A673 (cell line): ENCODE results near the gene SLX4IP. TPM values are rescaled to one million over a fixed set of nuclear protein-coding genes. Genes with fewer than 3 reads are reported as not detected.

ENCODE experiments used
- BruUV-seq: library from RNA; stranded (reverse); fragments of 400-500 nt; replicated peaks from 2 replicates; lab custom pipeline; 2021; lab: Mats Ljungman, UMichigan
- CTCF ChIA-PET: fragments of 300-600 bp; sonication (Branson Sonifier 250); formaldehyde crosslinking; loops from one replicate; lab custom pipeline; 2022; ENCODE audit warnings: antibody characterized with exemption; lab: Charles Lee
- POLR2A ChIA-PET: fragments of 300-600 bp; sonication (Branson Sonifier 250); formaldehyde crosslinking; loops from one replicate; lab custom pipeline; 2022; ENCODE audit warnings: antibody characterized with exemption; ENCODE audit not compliant: low non-redundant PET; lab: Charles Lee
- DNase-seq: peaks from one replicate; pipeline ENCODE4 v3.0.0-alpha.2; 2015; ENCODE audit warnings: low spot score
- H3K27ac ChIP-seq: fragments of 200-600 bp; sonication (generic); 2 replicates; pipeline ENCODE4 v1.5.1; 2016; ENCODE audit warnings: mixed run types, low read depth, mild to moderate bottlenecking, mixed read lengths, antibody characterized with exemption, low read length; ENCODE audit not compliant: poor library complexity, severe bottlenecking
- H3K27me3 ChIP-seq: fragments of 200-600 bp; sonication (generic); replicated peaks from 2 replicates; pipeline ENCODE4 v1.6.1; 2017; ENCODE audit warnings: mixed run types, low read depth, mild to moderate bottlenecking, mixed read lengths, antibody characterized with exemption, low read length; ENCODE audit not compliant: insufficient read depth, poor library complexity
- H3K36me3 ChIP-seq: fragments of 200-600 bp; sonication (generic); 2 replicates; pipeline ENCODE4 v1.6.1; 2016; ENCODE audit warnings: mixed run types, mild to moderate bottlenecking, mixed read lengths, antibody characterized with exemption, low read length; ENCODE audit not compliant: insufficient read depth, poor library complexity, severe bottlenecking
- H3K4me1 ChIP-seq: fragments of 200-600 bp; sonication (generic); 2 replicates; pipeline ENCODE4 v1.6.1; 2017; ENCODE audit warnings: mixed run types, mild to moderate bottlenecking, mixed read lengths, antibody characterized with exemption, low read length; ENCODE audit not compliant: insufficient read depth, poor library complexity, severe bottlenecking
- H3K4me3 ChIP-seq: fragments of 200-600 bp; sonication (generic); 2 replicates; pipeline ENCODE4 v1.5.1; 2016; ENCODE audit warnings: low read depth, mixed run types, mild to moderate bottlenecking, mixed read lengths, low read length; ENCODE audit not compliant: poor library complexity, severe bottlenecking
- H3K9me3 ChIP-seq: fragments of 200-600 bp; sonication (generic); 2 replicates; pipeline ENCODE4 v1.6.1; 2016; ENCODE audit warnings: mixed run types, low read depth, mild to moderate bottlenecking, mixed read lengths, antibody characterized with exemption, low read length; ENCODE audit not compliant: poor library complexity, severe bottlenecking
- EZH2 ChIP-seq: fragments of 200-600 bp; sonication (generic); IDR thresholded peaks from 2 replicates; pipeline ENCODE4 v1.6.1; 2017; ENCODE audit warnings: borderline replicate concordance, low read depth, mild to moderate bottlenecking, mixed read lengths, antibody characterized with exemption, low read length; ENCODE audit not compliant: poor library complexity, severe bottlenecking
- intact Hi-C: fragments of 100-400 bp; cut with micrococcal nuclease; formaldehyde crosslinking; loops from one replicate; pipeline ENCODE4 v1.10.0; 2022; ENCODE audit not compliant: unreplicated experiment
- total RNA-seq: library from RNA; stranded (reverse); gene quantifications from 2 replicates; pipeline ENCODE4 v1.2.3, GENCODE V29; 2021
- TF ChIP-seq, protein P1 (sequence below): fragments of 300-800, 200-600 bp; sonication (generic); conservative IDR thresholded peaks from 2 replicates; pipeline ENCODE4 v1.5.1; 2017; ENCODE audit warnings: low read depth, mild to moderate bottlenecking, antibody characterized with exemption, low read length, moderate library complexity, mixed read lengths

SLX4IP gene
- total RNA-seq, 1 experiment from 2014 or later, result 9.8 TPM

DNA sequence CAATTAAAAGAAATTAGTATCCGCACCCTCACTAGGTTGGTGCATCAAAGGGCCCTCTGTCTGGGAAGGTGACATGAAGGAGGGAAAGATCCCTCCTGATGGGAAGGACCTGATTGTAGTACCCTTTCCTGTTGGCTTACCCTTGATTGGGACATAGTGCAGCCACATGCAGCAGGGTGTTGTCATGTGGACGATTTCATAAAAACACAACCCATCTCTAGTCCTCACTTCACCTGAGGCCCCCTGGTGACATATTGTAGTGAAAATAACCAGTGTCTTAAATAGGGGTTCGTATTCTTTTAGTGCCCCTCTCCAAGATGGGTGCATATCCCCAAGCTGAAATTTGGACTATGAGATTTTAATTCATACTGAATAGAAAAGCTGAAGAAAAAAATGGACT lies 97.3 kb downstream of the SLX4IP start:
- ChIA-PET CTCF (no interaction called here), POLR2A (no interaction called here)
- no peak for DNase-seq
- H3K9me3 ChIP-seq, result no peaks in the 10 kb centered on the region
- H3K36me3 ChIP-seq, result no peaks in the 10 kb centered on the region
- no TSS peak for BruUV-seq
- peaks cover 11% of the 10 kb centered on the region for H3K4me1 ChIP-seq
- H3K4me3 ChIP-seq, result no peak overlapping the region
- no peak for TF ChIP-seq EZH2
- TF ChIP-seq, protein P1, sequence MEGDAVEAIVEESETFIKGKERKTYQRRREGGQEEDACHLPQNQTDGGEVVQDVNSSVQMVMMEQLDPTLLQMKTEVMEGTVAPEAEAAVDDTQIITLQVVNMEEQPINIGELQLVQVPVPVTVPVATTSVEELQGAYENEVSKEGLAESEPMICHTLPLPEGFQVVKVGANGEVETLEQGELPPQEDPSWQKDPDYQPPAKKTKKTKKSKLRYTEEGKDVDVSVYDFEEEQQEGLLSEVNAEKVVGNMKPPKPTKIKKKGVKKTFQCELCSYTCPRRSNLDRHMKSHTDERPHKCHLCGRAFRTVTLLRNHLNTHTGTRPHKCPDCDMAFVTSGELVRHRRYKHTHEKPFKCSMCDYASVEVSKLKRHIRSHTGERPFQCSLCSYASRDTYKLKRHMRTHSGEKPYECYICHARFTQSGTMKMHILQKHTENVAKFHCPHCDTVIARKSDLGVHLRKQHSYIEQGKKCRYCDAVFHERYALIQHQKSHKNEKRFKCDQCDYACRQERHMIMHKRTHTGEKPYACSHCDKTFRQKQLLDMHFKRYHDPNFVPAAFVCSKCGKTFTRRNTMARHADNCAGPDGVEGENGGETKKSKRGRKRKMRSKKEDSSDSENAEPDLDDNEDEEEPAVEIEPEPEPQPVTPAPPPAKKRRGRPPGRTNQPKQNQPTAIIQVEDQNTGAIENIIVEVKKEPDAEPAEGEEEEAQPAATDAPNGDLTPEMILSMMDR, result no peak
- H3K27ac ChIP-seq, result no peak overlapping the region
- no peaks in the 10 kb centered on the region for H3K27me3 ChIP-seq
- intact Hi-C loops, result loop anchor here (10.0 kb wide), 1 partner anchor 438 kb away; no protein-coding TSS in a partner anchor

DNA sequence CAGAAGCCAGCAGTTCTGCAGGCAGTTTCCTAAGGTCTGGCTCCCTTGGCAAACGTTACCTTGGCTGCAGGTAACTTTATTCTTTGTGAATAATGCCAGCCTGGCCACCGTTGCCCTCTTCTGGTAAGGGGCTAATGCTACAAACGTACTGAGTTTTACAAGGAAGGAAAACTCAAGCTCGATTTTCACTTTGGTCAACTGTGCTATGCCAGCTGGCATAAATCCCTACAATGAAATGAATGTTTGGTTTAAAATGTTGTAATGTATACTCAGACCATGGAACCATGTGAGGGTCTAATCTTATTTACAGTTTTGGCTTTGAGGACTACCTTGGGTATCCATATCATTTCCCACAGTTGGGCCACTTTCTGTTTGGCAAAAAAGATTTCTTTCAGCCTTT lies 101.4 kb downstream of the SLX4IP start:
- H3K27ac ChIP-seq, result peak overlapping the region; percentile 48
- H3K4me1 ChIP-seq, result peaks cover 47% of the 10 kb centered on the region
- no peak overlapping the region for H3K4me3 ChIP-seq
- ChIA-PET POLR2A (no interaction called here), CTCF (interaction anchor here (0.5 to 0.9 kb wide), 3 partner anchors 24 to 135 kb away, joined by 3 read pairs; no protein-coding TSS in a partner anchor)
- intact Hi-C loops, result loop anchor here (1.0 to 10.0 kb wide), 5 partner anchors 66 to 559 kb away; partner anchors contain the start of gene MKKS
- TF ChIP-seq EZH2, result no peak
- TF ChIP-seq, protein P1, result peak; percentile 65
- no peaks in the 10 kb centered on the region for H3K27me3 ChIP-seq
- DNase-seq, result no peak
- H3K36me3 ChIP-seq, result no peaks in the 10 kb centered on the region
- BruUV-seq, result no TSS peak
- H3K9me3 ChIP-seq, result no peaks in the 10 kb centered on the region

DNA sequence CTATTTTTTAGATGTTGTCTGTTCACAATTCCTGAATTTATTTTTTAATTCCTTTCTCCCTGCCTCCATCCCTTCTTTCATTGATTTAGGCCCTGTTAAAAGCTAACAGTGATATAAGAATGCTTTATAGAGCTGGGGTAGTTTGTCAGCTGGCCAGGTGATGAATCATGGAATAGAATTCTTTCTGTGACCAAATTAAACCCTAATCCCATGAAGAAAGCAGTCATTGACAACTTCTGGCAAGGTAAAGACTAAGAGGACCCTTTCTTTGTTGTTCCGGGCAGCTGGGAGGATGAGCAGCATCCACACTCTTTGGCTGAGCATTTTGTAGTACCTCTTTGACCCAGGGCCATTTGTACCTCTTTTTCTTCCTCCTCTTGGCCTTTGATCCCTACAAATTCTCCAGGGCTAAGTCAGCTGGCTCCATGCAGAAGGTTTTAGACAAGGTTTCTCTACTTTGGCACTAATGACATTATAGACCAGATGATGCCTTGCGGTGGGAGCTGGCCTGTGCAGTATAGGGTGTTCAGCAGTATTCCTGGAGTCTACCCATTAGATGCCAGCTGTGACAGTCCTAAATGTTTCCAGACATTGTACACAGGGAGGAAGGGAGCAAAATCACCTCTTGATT lies 102.9 kb downstream of the SLX4IP start:
- ChIA-PET CTCF (no interaction called here), POLR2A (interaction anchor here (0.7 kb wide), 1 partner anchor 49 kb away, joined by 3 read pairs; no protein-coding TSS in a partner anchor)
- H3K4me1 ChIP-seq, result peaks cover 56% of the 10 kb centered on the region
- BruUV-seq, result no TSS peak
- peak overlapping the region; percentile 90 for H3K27ac ChIP-seq
- no peak overlapping the region for H3K4me3 ChIP-seq
- H3K9me3 ChIP-seq, result no peaks in the 10 kb centered on the region
- no peaks in the 10 kb centered on the region for H3K27me3 ChIP-seq
- H3K36me3 ChIP-seq, result no peaks in the 10 kb centered on the region
- intact Hi-C loops, result loop anchor here (5.0 to 10.0 kb wide), 4 partner anchors 106 to 561 kb away; partner anchors contain the start of gene MKKS
- no peak for TF ChIP-seq EZH2
- TF ChIP-seq, protein P1, result no peak
- DNase-seq, result no peak
